GM18951 (cell line): ENCODE results near the gene SLC9C1.

Experiments used
- POLR2A ChIP-seq: IDR thresholded peaks from 4 replicates; pipeline ENCODE4 v1.6.1; 2011; ENCODE audit warnings: mild to moderate bottlenecking; ENCODE audit not compliant: insufficient read length, insufficient read depth; ENCODE audit errors: extremely low read depth
- in situ Hi-C: fragments of 300-500 bp; cut with MboI; formaldehyde crosslinking; loops from one replicate; pipeline ENCODE4 v1.12.0; 2022; ENCODE audit warnings: low sequenced_read_pairs, mixed read lengths, inconsistent platforms; ENCODE audit not compliant: unreplicated experiment

The SLC9C1 gene

DNA sequence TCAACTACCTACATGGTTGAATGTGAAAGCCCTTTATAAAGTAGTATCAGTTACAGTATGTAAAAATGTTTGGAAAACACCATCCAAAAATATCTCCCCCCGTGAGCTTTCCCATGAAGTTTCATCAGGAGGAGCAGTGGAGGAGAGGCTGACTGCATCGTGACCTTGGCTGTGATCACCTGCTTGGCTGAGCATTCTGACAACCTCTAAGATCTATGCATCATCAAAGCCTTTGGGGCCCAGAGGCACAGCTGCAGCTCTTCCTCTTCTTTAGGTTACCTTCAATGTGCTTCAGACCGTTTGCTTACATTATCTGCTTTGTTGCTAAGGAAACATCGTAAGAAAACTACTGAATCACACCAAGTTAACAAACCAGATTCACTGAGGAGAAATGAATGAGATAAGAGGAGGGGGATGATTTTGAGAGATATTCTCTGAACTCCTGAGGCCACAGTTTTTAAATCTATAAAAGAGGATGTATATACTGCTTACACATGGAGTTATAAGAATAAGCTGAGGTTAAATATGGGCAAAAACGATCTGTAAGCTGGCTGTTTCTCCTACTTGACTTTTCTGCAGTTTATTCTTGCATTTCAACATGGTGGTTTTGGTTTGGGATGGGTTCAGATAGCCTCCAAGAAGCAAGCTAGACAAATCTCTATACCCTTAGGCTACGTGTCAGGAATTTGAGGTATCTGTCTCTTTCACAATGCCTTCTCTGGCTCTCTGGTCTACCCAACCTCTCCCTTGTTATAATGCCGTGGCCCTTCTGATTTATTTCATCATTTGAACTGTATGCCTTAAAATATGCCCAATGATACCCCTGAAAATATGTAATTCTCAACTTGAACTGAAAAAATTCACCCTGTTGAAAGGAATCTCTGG, 164.9 kb downstream of the SLC9C1 start:
- no peak for TF ChIP-seq POLR2A
- in situ Hi-C loops: no loop called here

DNA sequence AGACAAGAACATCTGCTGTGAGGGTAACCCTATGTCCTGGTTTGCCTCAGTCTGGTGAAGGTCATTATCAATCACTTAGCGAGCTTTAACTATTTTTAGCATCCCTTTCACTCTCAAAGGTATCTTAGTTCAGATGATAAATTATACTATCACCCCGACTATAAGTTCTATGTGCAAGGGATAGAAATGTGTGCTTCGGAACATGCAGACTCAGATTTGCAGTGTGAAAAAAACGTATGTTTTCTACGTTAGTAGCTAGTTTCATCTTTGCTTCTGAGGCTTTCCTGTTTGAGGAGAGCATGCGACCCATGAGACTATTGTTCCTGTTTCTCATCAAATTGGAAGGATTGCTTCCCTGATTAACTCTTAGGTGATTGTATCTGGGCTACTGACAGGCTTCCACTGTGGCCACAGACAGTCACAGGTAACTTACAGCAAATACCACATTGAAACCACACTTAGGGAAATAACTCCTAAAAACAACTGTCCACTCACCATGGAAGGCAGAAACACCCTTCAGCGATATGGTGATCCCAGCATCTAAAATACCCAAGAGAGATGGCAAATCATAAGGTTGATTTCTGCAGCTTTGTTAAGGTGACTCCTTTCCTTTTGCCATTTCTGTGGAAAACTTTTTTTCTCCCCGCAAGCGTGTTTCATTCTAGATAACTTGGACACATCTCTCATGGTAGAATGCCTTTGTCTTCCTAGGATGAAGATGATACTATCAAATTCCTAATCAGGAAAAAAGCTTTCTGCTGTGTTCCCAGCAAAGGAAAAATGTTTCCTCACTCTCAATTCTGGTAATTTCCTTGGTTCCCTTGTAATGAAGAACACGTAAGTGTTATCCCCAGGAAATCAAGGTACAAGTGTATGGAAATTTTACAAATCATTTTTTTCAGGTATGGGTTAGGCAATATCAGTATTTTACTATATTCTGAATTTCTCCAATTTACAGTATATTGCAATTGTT, 166.2 kb downstream of the SLC9C1 start:
- in situ Hi-C loops: no loop called here

DNA sequence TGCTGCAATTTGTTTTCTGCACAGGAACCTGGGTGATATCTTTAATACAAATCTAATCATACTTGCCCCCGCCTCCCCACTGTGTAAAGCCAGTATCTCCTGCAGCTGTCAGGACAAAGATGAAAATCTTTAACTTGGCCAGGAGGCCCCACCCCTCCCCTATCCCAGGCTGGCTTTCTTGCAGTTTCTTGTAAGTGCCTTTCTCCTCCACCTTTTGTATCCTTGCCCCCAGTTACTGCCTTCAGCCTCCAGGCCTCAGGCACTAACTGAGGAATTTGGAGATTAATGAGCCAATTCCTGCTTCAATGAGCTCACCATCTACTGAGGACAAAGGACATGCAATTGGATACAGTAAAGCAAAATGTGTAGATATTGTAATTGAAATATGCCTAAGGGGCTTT, 167.5 kb downstream of the SLC9C1 start:
- no peak for TF ChIP-seq POLR2A
- in situ Hi-C loops: no loop called here

More for the DNA sequence above, 166.2 kb downstream of the SLC9C1 start:
- TF ChIP-seq POLR2A: no peak

DNA sequence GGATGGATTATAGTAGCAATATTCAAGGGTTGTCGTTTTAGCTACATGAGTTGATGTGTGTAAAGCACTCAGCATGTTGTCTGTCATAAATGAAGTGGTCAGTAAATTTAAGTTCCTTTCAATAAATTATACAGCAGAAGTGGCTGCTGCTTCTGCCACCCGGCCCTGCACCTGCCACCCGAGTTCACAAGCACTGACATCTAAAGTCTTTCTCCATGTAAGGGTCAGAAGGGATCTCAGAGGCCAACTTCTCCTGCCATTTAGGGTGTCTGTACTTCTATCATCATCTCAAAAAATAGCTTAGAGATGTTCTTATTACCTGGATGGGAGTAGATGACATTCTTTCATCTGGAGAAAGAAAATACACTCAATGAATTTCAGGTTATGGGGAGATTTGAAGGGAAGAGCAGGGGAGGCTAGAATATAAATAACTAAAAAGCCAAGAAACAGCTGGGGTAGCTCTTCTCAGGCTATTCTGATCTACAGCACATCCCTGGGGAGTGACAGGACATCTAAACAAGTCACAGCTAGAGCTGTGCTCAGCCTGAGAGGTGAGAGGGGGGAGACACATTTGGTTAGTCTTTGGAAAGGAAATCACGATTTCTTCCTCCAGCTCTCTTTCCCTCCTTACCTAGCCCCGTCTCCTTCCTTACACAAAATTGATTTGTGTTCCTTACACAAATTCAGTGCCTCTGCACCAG, 169.0 kb downstream of the SLC9C1 start:
- in situ Hi-C loops: no loop called here
- no peak for TF ChIP-seq POLR2A

DNA sequence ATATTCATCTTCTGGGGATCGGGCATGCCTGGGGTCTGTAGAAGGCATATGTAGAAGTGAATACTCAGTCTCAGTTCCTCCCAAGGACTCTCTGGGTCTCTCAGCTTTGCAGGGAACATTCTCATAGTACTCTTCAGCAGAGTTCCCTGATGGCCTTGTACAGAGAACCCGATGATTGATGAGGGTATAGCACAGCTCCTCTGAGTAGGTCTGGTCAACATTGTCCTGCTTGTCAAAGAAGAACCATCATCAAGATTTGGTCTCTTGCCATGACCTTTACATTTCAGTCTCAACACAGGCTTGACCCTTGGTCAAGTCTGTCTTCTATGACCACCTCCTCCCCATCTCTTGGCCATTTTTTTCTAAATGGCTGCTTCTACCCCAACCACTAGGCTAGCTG, 170.5 kb downstream of the SLC9C1 start:
- in situ Hi-C loops: no loop called here
- TF ChIP-seq POLR2A: no peak

DNA sequence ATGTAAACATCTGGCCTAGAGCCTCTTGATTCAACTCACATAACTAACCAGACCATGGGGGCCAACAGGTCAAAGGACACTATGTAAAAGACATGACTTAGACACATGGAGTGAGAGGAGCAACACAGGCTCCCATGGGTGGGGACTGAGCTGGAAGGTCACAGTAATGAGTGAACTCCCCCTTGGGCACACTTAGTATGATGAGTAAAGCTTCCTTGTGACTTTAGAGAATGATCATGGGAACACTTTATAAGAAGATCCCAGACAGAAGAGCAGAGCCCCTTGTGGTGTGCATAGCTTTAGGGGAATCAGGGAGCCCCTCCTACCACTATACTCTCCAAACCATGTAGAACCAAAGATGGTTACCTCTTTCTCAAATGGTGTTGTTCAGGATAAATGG, 171.1 kb downstream of the SLC9C1 start:
- TF ChIP-seq POLR2A: no peak
- in situ Hi-C loops: no loop called here

DNA sequence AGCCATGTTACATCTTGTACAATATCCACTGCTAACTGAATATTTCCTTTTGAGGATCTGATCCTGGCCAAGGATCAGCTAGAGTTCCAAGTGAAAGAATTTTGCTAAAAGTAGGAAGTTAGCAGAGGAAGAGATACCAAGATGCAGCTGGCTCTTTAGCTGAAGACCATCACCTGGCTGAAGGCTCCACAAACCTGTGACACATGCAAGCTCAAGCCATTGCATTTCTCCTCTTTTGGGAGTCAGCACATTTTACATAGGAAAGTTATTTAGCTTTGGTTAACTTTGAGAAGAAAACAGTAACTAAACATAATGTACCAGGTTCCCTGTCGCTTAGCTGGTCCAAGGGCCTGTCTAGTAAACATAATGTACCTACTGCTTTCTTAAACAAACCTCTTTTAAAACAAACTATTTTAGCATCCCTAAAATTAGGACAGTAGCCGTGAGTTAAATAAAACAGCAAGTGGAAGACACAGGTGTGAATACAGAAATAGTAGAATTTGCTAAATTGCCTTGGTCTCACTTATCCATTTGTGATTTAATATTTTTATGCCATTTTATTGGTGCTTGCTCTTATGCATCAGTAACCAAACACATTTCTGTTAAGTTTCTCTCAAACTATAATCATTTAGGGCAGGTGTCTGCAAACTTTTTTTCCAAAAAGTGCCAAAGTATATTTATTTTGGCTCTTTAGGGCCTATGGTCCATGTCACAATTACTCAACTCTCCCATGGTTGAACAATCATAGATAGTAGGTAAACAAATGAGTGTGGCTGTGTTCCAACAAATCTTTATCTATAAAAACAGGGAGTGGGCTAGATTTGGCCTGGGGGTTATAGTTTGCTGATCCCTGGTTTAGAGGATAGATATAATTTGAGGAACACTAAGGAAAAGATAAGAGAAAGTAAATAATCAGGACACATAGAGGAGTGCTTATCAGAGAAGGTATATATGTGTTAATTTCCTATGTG, 172.2 kb downstream of the SLC9C1 start:
- in situ Hi-C loops: no loop called here
- no peak for TF ChIP-seq POLR2A

DNA sequence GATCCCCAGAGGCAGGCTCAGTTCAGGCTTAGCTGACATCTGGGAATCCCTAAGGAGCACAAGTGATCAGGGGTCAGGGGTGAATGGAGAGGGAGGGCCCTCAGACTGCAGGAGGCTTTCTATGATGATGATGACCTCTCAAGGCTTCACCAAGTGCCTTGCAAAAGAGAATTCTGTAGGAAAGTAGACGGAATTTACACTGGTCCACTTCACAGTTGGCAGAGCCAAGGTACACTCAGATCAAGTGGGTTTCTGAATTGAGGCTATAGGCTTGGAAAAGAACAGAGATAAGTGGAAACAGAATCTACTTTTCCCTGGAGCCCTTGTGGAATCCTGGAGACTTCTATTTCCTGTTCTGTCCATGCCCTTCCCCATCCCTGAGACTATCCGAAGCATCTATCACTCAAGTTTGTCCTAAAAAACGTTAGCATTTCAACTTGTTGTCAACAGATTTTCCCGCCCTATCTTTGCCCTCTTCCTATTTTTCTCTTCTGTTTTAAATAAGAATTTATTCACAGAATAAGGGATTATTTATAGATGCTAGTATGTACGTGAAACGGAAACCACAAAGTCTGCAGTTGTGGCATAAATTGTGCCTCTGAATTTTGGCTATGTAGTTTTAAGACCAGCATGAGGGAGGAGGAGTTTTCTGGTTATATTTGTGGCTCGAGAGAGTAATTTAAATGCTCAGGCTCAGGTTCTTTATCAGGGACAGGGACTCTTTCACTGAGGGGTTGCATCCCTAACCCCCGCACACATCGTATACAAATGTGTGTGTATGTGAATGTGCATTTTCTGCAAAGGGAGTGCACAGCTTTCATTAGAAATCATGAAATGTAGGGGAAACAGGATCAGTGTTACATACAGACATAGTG, 173.8 kb downstream of the SLC9C1 start:
- TF ChIP-seq POLR2A: no peak

DNA sequence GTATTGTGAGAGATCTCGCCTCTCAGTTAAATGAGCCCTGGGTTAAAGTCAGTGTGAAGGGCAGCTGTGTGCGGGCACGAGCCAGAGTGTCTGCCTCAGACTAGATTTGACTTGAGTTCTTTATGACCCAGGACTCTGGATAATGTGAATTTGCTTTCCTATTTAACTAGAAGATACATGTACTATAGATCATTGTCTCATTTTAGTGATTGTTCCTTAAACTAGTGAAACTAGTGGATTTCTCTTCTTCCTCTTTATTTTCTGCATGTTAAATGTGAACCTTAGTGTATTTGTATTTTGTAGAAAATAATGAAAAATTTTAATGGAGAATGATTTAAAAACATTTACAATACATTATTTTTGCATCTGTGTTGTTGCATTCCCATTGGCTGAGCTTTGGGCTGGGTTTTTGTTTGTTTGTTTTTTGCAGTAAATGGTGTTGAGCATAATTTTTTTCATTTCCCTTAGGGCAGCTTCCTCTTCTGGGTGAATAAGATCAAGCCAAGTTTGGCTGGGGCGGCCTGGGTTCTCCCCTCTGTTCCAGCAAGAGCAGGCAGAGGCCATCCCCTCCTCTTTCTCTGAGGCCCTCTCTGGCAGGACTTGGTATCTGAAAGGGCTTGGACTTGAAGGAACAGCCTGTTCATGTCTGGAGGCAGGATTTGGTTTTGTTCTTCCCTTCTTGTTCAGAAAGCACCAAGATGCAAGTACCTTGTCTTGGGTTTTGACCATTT, 176.0 kb downstream of the SLC9C1 start:
- TF ChIP-seq POLR2A: no peak
- in situ Hi-C loops: loop anchor here (10.0 kb wide), 1 partner anchor 207 kb away; no protein-coding TSS in a partner anchor

More for the DNA sequence above, 173.8 kb downstream of the SLC9C1 start:
- in situ Hi-C loops: loop anchor here (10.0 kb wide), 1 partner anchor 205 kb away; no protein-coding TSS in a partner anchor

DNA sequence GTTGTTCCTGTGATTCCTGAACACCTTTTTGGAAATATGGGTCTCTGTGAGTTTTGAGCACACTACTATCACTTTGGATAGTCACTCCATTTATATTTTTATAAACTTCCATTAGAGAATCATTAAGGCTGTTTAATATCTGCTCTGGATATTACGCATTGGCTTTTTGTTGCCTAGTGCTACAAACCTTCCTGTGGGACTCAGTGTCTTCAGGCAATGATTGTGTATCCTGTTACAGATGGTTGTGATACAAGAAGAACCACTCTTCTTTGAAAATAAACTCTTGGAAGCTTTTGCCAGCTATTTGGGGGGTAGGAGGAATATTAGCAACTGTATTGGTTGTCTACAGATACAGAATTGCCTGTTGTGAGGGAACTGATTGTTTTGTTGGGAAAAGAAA, 176.6 kb downstream of the SLC9C1 start:
- TF ChIP-seq POLR2A: no peak
- in situ Hi-C loops: loop anchor here (10.0 kb wide), 1 partner anchor 207 kb away; no protein-coding TSS in a partner anchor
